ENCODE measurements around the gene TSPYL6.
"Not testable (repeated sequence)": the region's sequence is repeated elsewhere in the genome, so short reads cannot be mapped to it uniquely, and the experiment has no call there.

The TSPYL6 gene

DNA sequence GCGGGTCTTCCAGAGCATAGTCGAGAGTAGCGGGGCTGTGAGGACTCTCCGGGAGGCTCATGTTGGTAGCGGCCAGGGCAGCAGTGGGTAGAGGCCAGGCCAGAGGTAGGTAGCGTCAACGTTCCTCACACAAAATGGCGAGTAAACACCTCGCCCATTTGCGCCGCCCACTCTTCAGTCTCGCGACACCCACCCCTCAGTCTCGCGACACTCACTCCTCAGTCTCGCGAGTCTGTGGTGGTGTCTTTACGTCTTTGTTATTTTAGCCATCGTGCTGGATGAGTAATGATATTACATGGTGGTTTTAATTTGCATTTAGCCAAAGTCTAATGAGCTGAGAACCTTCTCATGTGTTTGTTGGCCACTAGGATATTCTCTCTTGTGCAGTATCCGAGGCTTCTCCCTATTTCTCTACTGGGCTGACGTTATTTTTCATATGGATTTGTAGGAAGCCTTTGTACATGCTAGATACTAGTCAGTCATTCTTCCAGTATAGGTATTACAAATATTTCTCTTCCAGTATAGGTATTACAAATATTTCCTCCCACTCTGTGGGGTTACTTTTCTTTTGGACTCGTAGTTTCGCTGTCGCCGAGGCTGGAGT is at the start of gene TSPYL6:
Gene TSPYL6 (minus strand): TSS at position 139 of the 604 bp plus-strand sequence. CDS start 78 bp downstream, at position 61.
- no peaks in the 10 kb centered on the region for H3K27me3 ChIP-seq
- no peaks in the 10 kb centered on the region for H4K20me1 ChIP-seq
- no peaks in the 10 kb centered on the region for H3K4me1 ChIP-seq
- no peak within 1 kb of the TSS for H3K4me2 ChIP-seq
- H3K27ac ChIP-seq, result no peak within 1 kb of the TSS
- peaks cover 0 to 26% (median 12%) of the 10 kb centered on the region in 11 experiments; a peak in 16 of 22 replicates for H3K9me3 ChIP-seq (replicated peaks in 1 of 11)
- peaks cover 0 to 7% (median 0%) of the 10 kb centered on the region in 11 experiments; a peak in 2 of 22 replicates for H3K36me3 ChIP-seq
- no peak for TF ChIP-seq Cebpa-rat (IDR thresholded peaks at IDR 0.05)
- H3K4me3 ChIP-seq, result no peak within 1 kb of the TSS
- H3K9ac ChIP-seq, result no peak within 1 kb of the TSS

GRCh38 chr2:54303631-54304030 is 47.6 kb upstream of the TSPYL6 start:
- no peaks in the 10 kb centered on the region for H3K4me1 ChIP-seq
- H3K9me3 ChIP-seq (replicated peaks in 1 of 11), result no peaks in the 10 kb centered on the region; a peak in 1 of 22 replicates
- H3K27me3 ChIP-seq, result no peaks in the 10 kb centered on the region
- no peak overlapping the region for H3K4me3 ChIP-seq
- no peak overlapping the region for H3K9ac ChIP-seq
- H3K4me2 ChIP-seq, result no peak overlapping the region
- H3K27ac ChIP-seq, result no peak overlapping the region
- no peaks in the 10 kb centered on the region for H3K36me3 ChIP-seq
- no peak for TF ChIP-seq Cebpa-rat (IDR thresholded peaks at IDR 0.05)
- no peaks in the 10 kb centered on the region for H4K20me1 ChIP-seq

DNA sequence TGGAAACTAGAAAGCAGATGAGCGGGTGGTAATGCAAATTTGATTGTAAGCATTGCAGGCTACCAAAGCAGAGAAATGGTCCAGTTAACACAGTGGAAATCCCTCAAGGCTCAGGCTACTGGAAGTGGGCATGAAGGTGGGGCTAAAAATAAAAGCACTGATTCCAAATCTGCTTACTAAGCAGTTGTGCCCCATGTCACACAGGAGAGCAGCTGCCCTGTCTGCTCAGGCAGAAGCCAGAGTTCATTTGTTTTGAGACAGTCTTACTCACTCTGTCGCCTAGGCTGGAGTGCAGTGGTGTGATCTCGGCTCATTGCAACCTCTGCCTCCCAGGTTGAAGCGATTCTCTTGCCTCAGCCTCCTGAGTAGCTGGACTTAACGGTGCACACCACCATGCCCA is 42.5 kb upstream of the TSPYL6 start:
- Histone ChIP-seq H4K20me1 (no peaks in the 10 kb centered on the region), H3K36me3 (no peaks in the 10 kb centered on the region), H3K4me1 (no peaks in the 10 kb centered on the region), H3K9ac (no peak overlapping the region), H3K27ac (no peak overlapping the region), H3K27me3 (no peaks in the 10 kb centered on the region), H3K4me2 (no peak overlapping the region), H3K9me3 (replicated peaks in 1 of 11) (no peaks in the 10 kb centered on the region), H3K4me3 (no peak overlapping the region)
- TF ChIP-seq Cebpa-rat (IDR thresholded peaks at IDR 0.05), result no peak

DNA sequence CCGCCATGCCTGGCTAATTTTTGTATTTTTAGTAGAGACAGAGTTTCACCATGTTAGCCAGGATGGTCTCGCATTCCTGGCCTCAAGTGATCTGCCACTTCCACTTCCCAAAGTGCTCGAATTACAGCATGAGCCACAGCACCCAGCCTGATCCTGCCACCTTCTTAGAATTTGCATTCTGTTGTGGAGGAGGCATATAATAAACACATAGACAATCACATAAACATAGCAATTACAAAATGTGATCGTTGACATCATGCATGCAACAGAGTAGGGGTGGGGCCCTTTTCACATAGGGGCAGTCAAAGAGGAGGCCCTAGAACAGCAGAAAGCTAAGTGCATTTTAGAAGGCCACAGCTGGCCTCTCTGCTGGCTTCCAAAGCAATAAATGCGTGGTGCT is 39.9 kb upstream of the TSPYL6 start:
- Histone ChIP-seq H3K36me3 (no peaks in the 10 kb centered on the region), H3K9ac (no peak overlapping the region), H3K9me3 (replicated peaks in 1 of 11) (no peaks in the 10 kb centered on the region), H3K4me3 (no peak overlapping the region), H3K4me1 (no peaks in the 10 kb centered on the region), H4K20me1 (no peaks in the 10 kb centered on the region), H3K27ac (no peak overlapping the region), H3K4me2 (no peak overlapping the region), H3K27me3 (no peaks in the 10 kb centered on the region)
- TF ChIP-seq Cebpa-rat (IDR thresholded peaks at IDR 0.05), result no peak

DNA sequence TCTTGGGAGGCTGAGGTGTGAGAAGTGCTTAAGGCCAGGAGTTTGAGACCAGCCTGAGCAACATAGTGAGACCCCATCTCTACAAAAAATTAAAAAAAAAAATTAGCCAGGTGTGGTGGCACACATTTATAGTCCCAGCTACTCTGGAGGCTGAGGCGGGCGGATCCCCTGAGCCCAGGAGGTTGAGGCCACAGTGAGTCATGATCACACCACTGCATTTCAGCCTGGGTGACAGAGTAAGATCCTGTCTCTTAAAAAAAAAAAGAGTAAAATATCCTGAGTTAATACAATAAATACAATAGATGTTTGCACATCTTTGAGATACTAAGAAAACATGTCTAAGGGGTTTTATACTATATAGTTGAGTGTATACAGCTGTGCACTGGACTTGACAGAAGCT is 38.6 kb upstream of the TSPYL6 start:
- not testable (repeated sequence) for H3K9me3 ChIP-seq (replicated peaks in 1 of 11); H3K4me2 ChIP-seq; H3K27ac ChIP-seq; H3K9ac ChIP-seq; H3K4me1 ChIP-seq; H3K4me3 ChIP-seq; H3K27me3 ChIP-seq; H3K36me3 ChIP-seq; H4K20me1 ChIP-seq

- no peak overlapping the region for H3K9ac ChIP-seq
- TF ChIP-seq Cebpa-rat (IDR thresholded peaks at IDR 0.05), result no peak
- no peaks in the 10 kb centered on the region for H3K4me1 ChIP-seq
- H3K27ac ChIP-seq, result no peak overlapping the region
- H3K27me3 ChIP-seq, result no peaks in the 10 kb centered on the region
- no peaks in the 10 kb centered on the region for H4K20me1 ChIP-seq
- H3K36me3 ChIP-seq, result no peaks in the 10 kb centered on the region
- H3K4me2 ChIP-seq, result no peak overlapping the region
- no peaks in the 10 kb centered on the region; a peak in 1 of 22 replicates for H3K9me3 ChIP-seq (replicated peaks in 1 of 11)
- H3K4me3 ChIP-seq, result no peak overlapping the region
Measured at GRCh38 chr2:54290356-54291025, 34.5 kb upstream of the TSPYL6 start.

DNA sequence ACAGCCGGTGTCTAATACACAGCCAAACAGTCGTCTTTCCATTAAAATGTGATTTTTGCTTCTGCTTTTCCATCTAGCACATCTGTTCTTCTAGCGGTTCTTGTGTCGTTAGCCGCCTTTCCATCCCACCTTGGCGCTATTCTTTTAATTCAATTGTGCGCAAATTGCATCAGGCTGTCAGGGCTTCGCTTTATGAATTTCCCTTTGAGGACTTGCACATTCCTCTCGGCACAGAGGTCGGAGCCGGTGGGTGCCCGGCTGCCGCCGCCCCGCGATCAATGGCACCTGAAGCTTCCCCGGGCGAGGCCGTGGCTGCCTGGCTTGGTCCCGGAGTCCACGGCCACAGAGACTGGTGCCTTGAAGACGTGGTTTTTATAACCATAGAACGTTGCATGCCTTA is 33.9 kb upstream of the TSPYL6 start:
- H3K36me3 ChIP-seq, result no peaks in the 10 kb centered on the region
- TF ChIP-seq Cebpa-rat (IDR thresholded peaks at IDR 0.05), result no peak
- no peaks in the 10 kb centered on the region; a peak in 1 of 22 replicates for H3K9me3 ChIP-seq (replicated peaks in 1 of 11)
- H3K27ac ChIP-seq, result no peak overlapping the region
- H3K9ac ChIP-seq, result no peak overlapping the region
- no peak overlapping the region for H3K4me3 ChIP-seq
- no peaks in the 10 kb centered on the region for H4K20me1 ChIP-seq
- no peak overlapping the region for H3K4me2 ChIP-seq
- H3K27me3 ChIP-seq, result no peaks in the 10 kb centered on the region
- H3K4me1 ChIP-seq, result peaks cover 0 to 2% (median 0%) of the 10 kb centered on the region in 10 experiments; a peak in 1 of 20 replicates

GRCh38 chr2:54287532-54287931 is 31.5 kb upstream of the TSPYL6 start:
- no peak for TF ChIP-seq Cebpa-rat (IDR thresholded peaks at IDR 0.05)
- H3K36me3 ChIP-seq, result no peaks in the 10 kb centered on the region
- no peak overlapping the region for H3K4me2 ChIP-seq
- H4K20me1 ChIP-seq, result no peaks in the 10 kb centered on the region
- peaks cover 0 to 4% (median 0%) of the 10 kb centered on the region in 10 experiments; a peak in 1 of 20 replicates for H3K4me1 ChIP-seq
- H3K27me3 ChIP-seq, result no peaks in the 10 kb centered on the region
- no peak overlapping the region for H3K4me3 ChIP-seq
- H3K9ac ChIP-seq, result no peak overlapping the region
- H3K27ac ChIP-seq, result no peak overlapping the region
- no peaks in the 10 kb centered on the region; a peak in 1 of 22 replicates for H3K9me3 ChIP-seq (replicated peaks in 1 of 11)

GRCh38 chr2:54285451-54285850 is 29.4 kb upstream of the TSPYL6 start:
- no peak overlapping the region for H3K27ac ChIP-seq
- TF ChIP-seq Cebpa-rat (IDR thresholded peaks at IDR 0.05), result no peak
- no peak overlapping the region for H3K4me2 ChIP-seq
- no peaks in the 10 kb centered on the region; a peak in 1 of 22 replicates for H3K9me3 ChIP-seq (replicated peaks in 1 of 11)
- H3K9ac ChIP-seq, result no peak overlapping the region
- no peaks in the 10 kb centered on the region for H3K36me3 ChIP-seq
- H4K20me1 ChIP-seq, result no peaks in the 10 kb centered on the region
- H3K4me3 ChIP-seq, result no peak overlapping the region
- no peaks in the 10 kb centered on the region for H3K27me3 ChIP-seq
- peaks cover 0 to 4% (median 0%) of the 10 kb centered on the region in 10 experiments; a peak in 1 of 20 replicates for H3K4me1 ChIP-seq

- Histone ChIP-seq H4K20me1 (no peaks in the 10 kb centered on the region), H3K27me3 (no peaks in the 10 kb centered on the region), H3K4me1 (peaks cover 0 to 4% (median 0%) of the 10 kb centered on the region in 10 experiments; a peak in 1 of 20 replicates), H3K9ac (no peak overlapping the region), H3K36me3 (no peaks in the 10 kb centered on the region), H3K27ac (no peak overlapping the region), H3K4me3 (no peak overlapping the region), H3K9me3 (replicated peaks in 1 of 11) (no peaks in the 10 kb centered on the region; a peak in 1 of 22 replicates), H3K4me2 (no peak overlapping the region)
- no peak for TF ChIP-seq Cebpa-rat (IDR thresholded peaks at IDR 0.05)
Measured at GRCh38 chr2:54284826-54285225, 28.8 kb upstream of the TSPYL6 start.
